HEK293 (cell line): ENCODE data around the gene RIN1.
"Not testable (repeated sequence)": the region's sequence is repeated elsewhere in the genome, so short reads cannot be mapped to it uniquely, and the experiment has no call there.

Source experiments
- CTCF ChIA-PET: fragments of 350-600 bp; formaldehyde crosslinking; extraction: SDS; loops from one replicate; lab custom pipeline; 2021; ENCODE audit warnings: antibody characterized with exemption; lab: Yijun Ruan, JAX
- POLR2A ChIA-PET: fragments of 300-600 bp; formaldehyde crosslinking; extraction: SDS; loops from one replicate; lab custom pipeline; 2020; ENCODE audit warnings: antibody characterized with exemption, inconsistent platforms; lab: Yijun Ruan, JAX
- H3K27ac ChIP-seq: fragments of 200-500 bp; sonication (Bioruptor generic); 2 replicates; pipeline ENCODE4 v1.5.1; 2014; ENCODE audit warnings: low read depth, low read length, control low read depth, inconsistent platforms; ENCODE audit errors: extremely low read depth
- H3K36me3 ChIP-seq, 2 experiments: fragments of 200-500 bp in 1 of 2; sonication (Bioruptor generic) in 1 of 2; 1 replicate in 1 of 2; 2 replicates in 1 of 2; pipeline ENCODE4 v1.5.1; 2014 to 2017; ENCODE audit warnings: inconsistent platforms in 2 of 2, low read length in 2 of 2; ENCODE audit not compliant: control insufficient read depth in 2 of 2, insufficient read depth in 1 of 2
- H3K4me1 ChIP-seq: fragments of 200-500 bp; sonication (Bioruptor generic); 2 replicates; pipeline ENCODE4 v1.5.1; 2014; ENCODE audit warnings: mild to moderate bottlenecking, low read length, inconsistent platforms; ENCODE audit not compliant: control insufficient read depth, insufficient read depth
- H3K4me3 ChIP-seq: 2 replicates; pipeline ENCODE4 v1.5.1; 2011; ENCODE audit warnings: low read depth, mild to moderate bottlenecking, control low read depth, low read length, moderate library complexity
- H3K9me3 ChIP-seq: fragments of 200-500 bp; sonication (Bioruptor generic); 2 replicates; pipeline ENCODE4 v1.5.1; 2014; ENCODE audit warnings: low read depth, low read length, inconsistent platforms; ENCODE audit not compliant: control insufficient read depth, insufficient read depth
- BCL11A ChIP-seq: fragments of 450-650 bp; formaldehyde crosslinking; IDR thresholded peaks from 2 replicates; pipeline ENCODE4 v1.5.1; 2016; ENCODE audit warnings: low read depth, missing biosample characterization, missing genetic modification characterization
- PRDM1 ChIP-seq: fragments of 450-650 bp; formaldehyde crosslinking; IDR thresholded peaks from 2 replicates; pipeline ENCODE4; 2016; ENCODE audit warnings: missing biosample characterization, missing genetic modification characterization
- SCRT2 ChIP-seq: fragments of 450-650 bp; formaldehyde crosslinking; IDR thresholded peaks from 2 replicates; pipeline ENCODE4 v1.5.1; 2016; ENCODE audit warnings: missing biosample characterization, missing genetic modification characterization
- ZBTB17 ChIP-seq: fragments of 450-650 bp; formaldehyde crosslinking; IDR thresholded peaks from 2 replicates; pipeline ENCODE4 v1.5.1; 2016; ENCODE audit warnings: missing biosample characterization, missing genetic modification characterization
- ZBTB20 ChIP-seq: fragments of 450-650 bp; formaldehyde crosslinking; IDR thresholded peaks from 2 replicates; pipeline ENCODE4 v1.5.1; 2016; ENCODE audit warnings: missing biosample characterization, missing genetic modification characterization
- ZBTB48 ChIP-seq: fragments of 450-650 bp; formaldehyde crosslinking; IDR thresholded peaks from 2 replicates; pipeline ENCODE4 v1.5.1; 2016; ENCODE audit warnings: missing biosample characterization, missing genetic modification characterization
- ZBTB49 ChIP-seq: fragments of 450-650 bp; formaldehyde crosslinking; IDR thresholded peaks from 2 replicates; pipeline ENCODE4 v1.5.1; 2016; ENCODE audit warnings: missing biosample characterization, missing genetic modification characterization, low read depth
- ZEB2 ChIP-seq: fragments of 450-650 bp; formaldehyde crosslinking; IDR thresholded peaks from 2 replicates; pipeline ENCODE4 v1.5.1; 2016; ENCODE audit warnings: missing biosample characterization, missing genetic modification characterization
- ZFHX2 ChIP-seq: fragments of 450-650 bp; formaldehyde crosslinking; conservative IDR thresholded peaks from 2 replicates; pipeline ENCODE4 v1.5.1; 2016; ENCODE audit warnings: missing biosample characterization, missing genetic modification characterization
- ZFP3 ChIP-seq: fragments of 450-650 bp; formaldehyde crosslinking; IDR thresholded peaks from 2 replicates; pipeline ENCODE4 v1.5.1; 2016; ENCODE audit warnings: low read depth, missing biosample characterization, missing genetic modification characterization
- ZNF155 ChIP-seq: fragments of 450-650 bp; formaldehyde crosslinking; IDR thresholded peaks from 2 replicates; pipeline ENCODE4 v1.5.1; 2016; ENCODE audit warnings: missing biosample characterization, missing genetic modification characterization
- ZNF18 ChIP-seq: fragments of 450-650 bp; formaldehyde crosslinking; IDR thresholded peaks from 2 replicates; pipeline ENCODE4 v1.5.1; 2016; ENCODE audit warnings: missing biosample characterization, missing genetic modification characterization
- ZNF223 ChIP-seq: fragments of 450-650 bp; formaldehyde crosslinking; IDR thresholded peaks from 2 replicates; pipeline ENCODE4 v1.5.1; 2016; ENCODE audit warnings: missing biosample characterization, missing genetic modification characterization
- ZNF280D ChIP-seq: fragments of 450-650 bp; formaldehyde crosslinking; IDR thresholded peaks from 2 replicates; pipeline ENCODE4 v1.5.1; 2016; ENCODE audit warnings: missing biosample characterization, missing genetic modification characterization
- ZNF335 ChIP-seq: fragments of 450-650 bp; formaldehyde crosslinking; conservative IDR thresholded peaks from 2 replicates; pipeline ENCODE4 v1.5.1; 2016; ENCODE audit warnings: missing biosample characterization, missing genetic modification characterization
- ZNF341 ChIP-seq: fragments of 450-650 bp; formaldehyde crosslinking; IDR thresholded peaks from 2 replicates; pipeline ENCODE4; 2016; ENCODE audit warnings: low read depth, missing biosample characterization, missing genetic modification characterization
- ZNF362 ChIP-seq: fragments of 450-650 bp; formaldehyde crosslinking; IDR thresholded peaks from 2 replicates; pipeline ENCODE4 v1.5.1; 2016; ENCODE audit warnings: missing biosample characterization, missing genetic modification characterization
- ZNF521 ChIP-seq: fragments of 450-650 bp; formaldehyde crosslinking; IDR thresholded peaks from 2 replicates; pipeline ENCODE4 v1.5.1; 2017; ENCODE audit warnings: missing biosample characterization, mild to moderate bottlenecking, missing genetic modification characterization
- ZNF561 ChIP-seq: fragments of 450-650 bp; IDR thresholded peaks from 2 replicates; pipeline ENCODE4 v1.5.1; 2018; ENCODE audit warnings: missing biosample characterization, missing genetic modification characterization, borderline replicate concordance
- ZNF600 ChIP-seq: fragments of 450-650 bp; formaldehyde crosslinking; IDR thresholded peaks from 2 replicates; pipeline ENCODE4 v1.5.1; 2016; ENCODE audit warnings: missing biosample characterization, missing genetic modification characterization
- ZSCAN16 ChIP-seq: fragments of 450-650 bp; formaldehyde crosslinking; IDR thresholded peaks from 2 replicates; pipeline ENCODE4 v1.5.1; 2016; ENCODE audit warnings: missing biosample characterization, missing genetic modification characterization

The RIN1 gene

GRCh38 chr11:66373690-66374287, 37.6 kb upstream of the RIN1 start:
- not testable (repeated sequence) for H3K36me3 ChIP-seq, H3K27ac ChIP-seq, H3K4me1 ChIP-seq, H3K4me3 ChIP-seq
- CTCF ChIA-PET, result interaction anchor here (1.5 to 6.5 kb wide), 2 partner anchors 13 to 15 kb away, joined by 4 to 41 read pairs; no protein-coding TSS in a partner anchor
- TF ChIP-seq ZNF335 (tag by site-specific recombination) (peak; percentile 69), PRDM1 (0 out of 2 replicates have a peak, but pooled peaks have one; percentile 16), ZNF362 (tag by site-specific recombination) (0 out of 2 replicates have a peak, but pooled peaks have one; percentile 54)
- TF ChIP-seq, all 188 proteins: peak for 3; not testable (repeated sequence) for 185
- H3K9me3 ChIP-seq, result not testable (repeated sequence)
- POLR2A ChIA-PET, result interaction anchor here (0.6 kb wide), 1 partner anchor 10 kb away, joined by 13 read pairs; no protein-coding TSS in a partner anchor

GRCh38 chr11:66373265-66373664, 37.0 kb upstream of the RIN1 start:
- Histone ChIP-seq H3K9me3 (no peaks in the 10 kb centered on the region), H3K4me3 (no peak overlapping the region), H3K27ac (no peak overlapping the region), H3K36me3 (peaks cover 0 to 14% of the 10 kb centered on the region in 2 experiments; a peak in 1 of 3 replicates)
- POLR2A ChIA-PET, result no interaction called here
- CTCF ChIA-PET, result interaction anchor here (1.5 to 6.5 kb wide), 2 partner anchors 13 to 16 kb away, joined by 4 to 41 read pairs; no protein-coding TSS in a partner anchor
- no peak for TF ChIP-seq ZNF223 (tag by site-specific recombination)
- no peak for TF ChIP-seq ZBTB49
- TF ChIP-seq ZSCAN16 (tag by site-specific recombination), result 0 out of 2 replicates have a peak, but pooled peaks have one; percentile 9
- TF ChIP-seq ZBTB48 (tag by site-specific recombination), result peak; percentile 99
- no peak for TF ChIP-seq ZNF521 (tag by site-specific recombination)
- no peak for TF ChIP-seq ZNF280D
- TF ChIP-seq ZNF155 (tag by site-specific recombination), result no peak
- no peak for TF ChIP-seq BCL11A (tag by site-specific recombination)
- TF ChIP-seq ZFHX2 (tag by site-specific recombination), result no peak
- TF ChIP-seq ZNF561, result no peak
- TF ChIP-seq ZFP3 (tag by site-specific recombination), result no peak
- TF ChIP-seq ZEB2, result peak; percentile 30; the same call in 1 of the 2 replicates
- no peak for TF ChIP-seq ZNF18 (tag by site-specific recombination)
- peak; percentile 83 for TF ChIP-seq ZNF600
- TF ChIP-seq ZNF335 (tag by site-specific recombination), result no peak
- no peak for TF ChIP-seq SCRT2
- TF ChIP-seq ZBTB17 (tag by site-specific recombination), result peak; percentile 46; the same call in 1 of the 2 replicates
- TF ChIP-seq ZBTB20, result no peak
- peak; percentile 86 for TF ChIP-seq ZNF341 (tag by site-specific recombination)
- TF ChIP-seq, all 188 proteins: peak for 6
- H3K4me1 ChIP-seq, result no peaks in the 10 kb centered on the region
